ENCODE data around the gene IFIT2.
"Not testable (repeated sequence)": the region's sequence is repeated elsewhere in the genome, so short reads cannot be mapped to it uniquely, and the experiment has no call there.

Gene IFIT2

GRCh38 chr10:89341649-89342048 is 39.8 kb downstream of the IFIT2 start:
- no peak for DNase-seq (ENCODE audit: low read depth in 2 of 2)

GRCh38 chr10:89342206-89342958 is 40.5 kb downstream of the IFIT2 start:
- no peak for DNase-seq (ENCODE audit: low read depth in 2 of 2)

- DNase-seq (ENCODE audit: low read depth in 2 of 2), result no peak
These were observed 41.4 kb downstream of the IFIT2 start for GRCh38 chr10:89343089-89343767.

DNA sequence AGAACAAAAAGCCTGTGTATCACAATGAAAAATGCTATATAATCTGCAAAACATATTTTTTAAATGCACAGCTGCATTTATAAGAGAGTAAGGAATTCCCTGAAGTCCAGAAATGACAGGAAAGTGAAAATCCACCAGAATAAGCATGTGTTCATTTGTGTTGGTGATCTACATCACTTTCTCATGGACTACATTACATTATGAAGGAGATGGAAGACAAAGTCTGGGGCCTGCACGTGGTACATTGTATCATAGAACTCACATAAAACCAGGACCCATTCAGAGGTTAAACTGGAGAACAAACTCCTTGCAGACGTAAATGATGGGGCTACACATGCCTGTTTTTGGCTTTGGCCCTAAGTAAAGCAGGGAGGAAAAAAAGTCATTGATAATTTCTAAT is 42.3 kb downstream of the IFIT2 start:
- DNase-seq (ENCODE audit: low read depth in 2 of 2), result no peak

- DNase-seq (ENCODE audit: low read depth in 2 of 2), result no peak
These were observed 43.6 kb downstream of the IFIT2 start for GRCh38 chr10:89345367-89346000.

GRCh38 chr10:89346405-89347254 is 44.8 kb downstream of the IFIT2 start:
- no peak for DNase-seq (ENCODE audit: low read depth in 2 of 2)

GRCh38 chr10:89347701-89348457 is 46.0 kb downstream of the IFIT2 start:
- DNase-seq (ENCODE audit: low read depth in 2 of 2), result no peak

- DNase-seq (ENCODE audit: low read depth in 2 of 2), result no peak
These were observed 46.6 kb downstream of the IFIT2 start for GRCh38 chr10:89348481-89348880.

DNA sequence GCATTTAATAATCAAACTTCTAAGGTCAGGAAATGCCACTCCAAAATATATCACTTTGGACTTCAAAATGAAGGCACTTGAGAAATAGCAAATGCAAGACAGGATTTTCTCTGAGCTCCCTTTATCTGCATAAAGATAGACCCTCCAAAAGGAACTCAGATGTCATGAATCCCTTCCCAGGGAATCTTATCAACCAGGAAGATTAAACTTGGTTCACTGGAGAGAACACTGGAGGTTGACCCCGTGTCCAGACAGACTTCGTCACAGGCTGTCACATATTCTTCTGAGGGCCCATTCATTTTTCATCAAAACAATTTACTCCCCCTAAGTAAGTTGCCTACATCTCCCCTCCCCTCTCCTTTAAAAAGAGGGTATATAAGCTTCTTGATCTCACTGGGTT is 47.1 kb downstream of the IFIT2 start:
- DNase-seq (ENCODE audit: low read depth in 2 of 2), result no peak

GRCh38 chr10:89350631-89351315 is 48.9 kb downstream of the IFIT2 start:
- DNase-seq (ENCODE audit: low read depth in 2 of 2), result not testable (repeated sequence)

DNA sequence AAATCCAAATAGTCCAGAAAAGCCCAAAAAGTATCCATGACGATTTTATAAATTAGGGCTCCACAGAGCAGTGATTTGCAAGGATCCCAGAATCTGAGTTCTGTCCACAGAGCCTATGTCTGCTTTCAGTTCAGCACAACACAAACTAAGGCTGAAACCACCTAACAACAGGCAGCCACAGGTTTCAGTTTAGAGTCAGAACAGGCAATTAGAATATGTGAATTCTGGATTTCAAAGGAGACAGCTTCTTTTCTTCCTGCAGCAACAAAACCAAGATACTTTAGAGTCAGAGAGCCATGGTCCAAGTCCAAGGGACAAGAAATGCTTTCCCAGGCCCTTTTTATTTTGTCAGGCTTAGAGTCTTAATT is 49.5 kb downstream of the IFIT2 start:
- DNase-seq (ENCODE audit: low read depth in 2 of 2), result no peak

DNA sequence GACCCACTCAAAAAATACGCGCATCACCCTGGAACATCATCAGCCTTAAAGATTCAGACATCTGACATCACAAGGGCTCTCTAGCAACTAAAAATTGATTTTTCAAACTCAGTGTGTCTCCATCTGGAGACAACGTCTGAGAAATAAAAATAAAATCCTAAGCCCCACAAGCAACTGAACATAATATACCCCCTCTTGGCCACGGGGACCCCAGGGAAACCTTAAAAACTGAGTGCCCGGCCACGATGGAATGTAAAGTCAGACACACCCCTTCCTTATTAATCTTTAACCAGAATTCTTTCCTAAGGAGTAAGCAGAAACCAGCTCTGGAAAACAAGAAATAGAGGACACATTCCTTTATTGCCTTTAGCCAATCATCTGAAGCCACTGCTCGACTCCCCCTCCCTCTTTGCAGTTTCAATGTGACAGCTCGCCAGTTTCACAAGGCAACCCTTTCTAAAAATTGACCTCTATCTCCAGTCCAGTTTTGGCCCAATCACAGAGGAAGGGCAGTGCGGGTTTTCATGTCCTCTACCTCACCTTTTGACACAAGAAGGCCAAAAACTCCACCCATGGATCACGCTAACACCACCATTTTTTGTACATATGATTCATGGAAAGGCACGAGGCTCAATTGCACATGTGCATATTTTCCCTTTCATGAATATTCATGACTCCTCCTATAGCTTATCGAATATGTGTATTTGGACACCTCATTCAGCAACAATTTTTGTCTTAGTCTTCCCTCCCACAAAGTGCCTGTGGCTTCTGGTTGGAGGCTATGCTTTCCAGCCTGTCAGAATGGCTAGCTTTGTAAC is 50.1 kb downstream of the IFIT2 start:
- no peak for DNase-seq (ENCODE audit: low read depth in 2 of 2)

GRCh38 chr10:89352802-89353201 is 51.0 kb downstream of the IFIT2 start:
- DNase-seq (ENCODE audit: low read depth in 2 of 2), result no peak

GRCh38 chr10:89355394-89355931 is 53.6 kb downstream of the IFIT2 start:
- DNase-seq (ENCODE audit: low read depth in 2 of 2), result no peak

DNA sequence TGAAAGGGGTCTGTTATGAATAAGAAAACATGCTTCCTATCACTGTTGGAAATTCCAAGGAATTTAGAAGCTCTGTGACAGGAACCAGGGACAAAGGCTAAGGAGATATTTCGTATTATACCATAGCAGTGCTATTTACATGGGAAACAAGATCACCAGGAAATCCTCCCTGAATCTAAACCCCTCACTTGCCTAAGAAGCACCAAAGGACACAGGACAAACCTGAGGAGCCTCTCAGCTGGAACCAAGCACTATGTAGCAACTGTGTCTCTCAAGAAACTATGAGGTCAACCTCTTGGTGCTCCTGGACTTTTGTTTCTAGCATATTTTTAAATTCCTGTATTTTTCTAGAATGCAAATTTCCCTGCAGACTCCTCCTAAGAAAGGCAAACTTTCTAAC is 55.2 kb downstream of the IFIT2 start:
- no peak for DNase-seq (ENCODE audit: low read depth in 2 of 2)

- no peak for DNase-seq (ENCODE audit: low read depth in 2 of 2)
These were observed 56.1 kb downstream of the IFIT2 start for GRCh38 chr10:89357975-89358374.
